Measurements from ENCODE around the gene NCAM2.

NCAM2 gene

GRCh38 chr21:21397464-21397863, 399.3 kb downstream of the NCAM2 start:
- TF ChIP-seq, protein P1, sequence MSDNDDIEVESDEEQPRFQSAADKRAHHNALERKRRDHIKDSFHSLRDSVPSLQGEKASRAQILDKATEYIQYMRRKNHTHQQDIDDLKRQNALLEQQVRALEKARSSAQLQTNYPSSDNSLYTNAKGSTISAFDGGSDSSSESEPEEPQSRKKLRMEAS (IDR thresholded peaks at IDR 0.05), result no peak
- no peak for TF ChIP-seq EP300 (IDR thresholded peaks at IDR 0.05; ENCODE audit: borderline replicate concordance)
- TF ChIP-seq NFIC (IDR thresholded peaks at IDR 0.05), result no peak
- TF ChIP-seq TCF12 (IDR thresholded peaks at IDR 0.05; ENCODE audit: low read depth), result no peak
- TF ChIP-seq TAF1 (IDR thresholded peaks at IDR 0.05; ENCODE audit: low read depth), result no peak
- no peak for TF ChIP-seq FOXM1 (IDR thresholded peaks at IDR 0.05; ENCODE audit: borderline replicate concordance, low read depth)
- TF ChIP-seq USF1 (IDR thresholded peaks at IDR 0.05), result no peak
- no peak for TF ChIP-seq EGR1 (IDR thresholded peaks at IDR 0.05)
- no peak for TF ChIP-seq TEAD4 (IDR thresholded peaks at IDR 0.05)
- no peak for TF ChIP-seq YY1 (IDR thresholded peaks at IDR 0.05; ENCODE audit: low read depth)
- no peak for TF ChIP-seq CREB1 (IDR thresholded peaks at IDR 0.05; ENCODE audit: low read depth)
- TF ChIP-seq ZBTB7A (IDR thresholded peaks at IDR 0.05; ENCODE audit: low read depth), result no peak

DNA sequence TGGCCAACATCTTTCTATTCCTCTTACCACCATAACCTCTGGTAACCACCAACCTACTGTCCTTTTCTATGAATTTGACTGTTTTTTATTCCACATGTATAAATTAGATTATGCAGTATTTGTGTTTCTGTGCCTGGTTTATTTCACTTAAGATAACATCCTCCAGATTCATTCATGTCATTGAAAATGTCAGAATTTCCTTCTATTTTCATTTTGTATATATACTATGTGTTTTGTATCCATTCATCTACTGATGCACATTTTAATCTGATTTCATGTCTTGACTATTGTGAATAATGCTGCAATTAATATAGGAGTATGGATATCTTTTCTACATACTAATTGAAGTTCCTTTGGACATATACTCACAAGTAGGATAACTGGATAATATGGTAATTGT, 403.2 kb downstream of the NCAM2 start:
- TF ChIP-seq NFIC (IDR thresholded peaks at IDR 0.05), result no peak
- TF ChIP-seq EGR1 (IDR thresholded peaks at IDR 0.05), result no peak
- TF ChIP-seq TAF1 (IDR thresholded peaks at IDR 0.05; ENCODE audit: low read depth), result no peak
- TF ChIP-seq YY1 (IDR thresholded peaks at IDR 0.05; ENCODE audit: low read depth), result no peak
- TF ChIP-seq ZBTB7A (IDR thresholded peaks at IDR 0.05; ENCODE audit: low read depth), result no peak

DNA sequence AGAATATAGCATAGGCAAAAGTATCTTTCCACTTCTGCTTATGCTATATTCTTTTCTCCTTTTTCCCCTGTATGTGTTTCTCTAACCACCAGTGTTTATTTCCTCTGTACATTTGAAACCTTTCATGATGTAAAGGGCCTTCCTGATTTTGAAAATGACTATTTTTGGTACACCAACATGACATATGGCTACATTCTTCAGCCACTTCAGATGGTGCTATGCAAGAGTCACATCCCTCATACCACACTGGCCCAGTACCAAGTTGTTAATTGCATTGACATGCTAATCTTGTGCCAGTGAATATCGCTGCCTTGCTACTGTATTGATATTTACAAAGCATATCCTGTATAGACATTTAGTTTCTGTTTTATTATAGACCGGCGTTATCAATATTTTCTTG, 408.7 kb downstream of the NCAM2 start:
- no peak for TF ChIP-seq TAF1 (IDR thresholded peaks at IDR 0.05; ENCODE audit: low read depth)
- no peak for TF ChIP-seq TEAD4 (IDR thresholded peaks at IDR 0.05)
- TF ChIP-seq FOXM1 (IDR thresholded peaks at IDR 0.05; ENCODE audit: borderline replicate concordance, low read depth), result no peak
- TF ChIP-seq EP300 (IDR thresholded peaks at IDR 0.05; ENCODE audit: borderline replicate concordance), result no peak
- TF ChIP-seq TCF12 (IDR thresholded peaks at IDR 0.05; ENCODE audit: low read depth), result no peak
- no peak for TF ChIP-seq YY1 (IDR thresholded peaks at IDR 0.05; ENCODE audit: low read depth)
- no peak for TF ChIP-seq NFIC (IDR thresholded peaks at IDR 0.05)
- no peak for TF ChIP-seq RAD21 (IDR thresholded peaks at IDR 0.05; ENCODE audit: low read depth)
- no peak for TF ChIP-seq CREB1 (IDR thresholded peaks at IDR 0.05; ENCODE audit: low read depth)
- TF ChIP-seq, protein P2, sequence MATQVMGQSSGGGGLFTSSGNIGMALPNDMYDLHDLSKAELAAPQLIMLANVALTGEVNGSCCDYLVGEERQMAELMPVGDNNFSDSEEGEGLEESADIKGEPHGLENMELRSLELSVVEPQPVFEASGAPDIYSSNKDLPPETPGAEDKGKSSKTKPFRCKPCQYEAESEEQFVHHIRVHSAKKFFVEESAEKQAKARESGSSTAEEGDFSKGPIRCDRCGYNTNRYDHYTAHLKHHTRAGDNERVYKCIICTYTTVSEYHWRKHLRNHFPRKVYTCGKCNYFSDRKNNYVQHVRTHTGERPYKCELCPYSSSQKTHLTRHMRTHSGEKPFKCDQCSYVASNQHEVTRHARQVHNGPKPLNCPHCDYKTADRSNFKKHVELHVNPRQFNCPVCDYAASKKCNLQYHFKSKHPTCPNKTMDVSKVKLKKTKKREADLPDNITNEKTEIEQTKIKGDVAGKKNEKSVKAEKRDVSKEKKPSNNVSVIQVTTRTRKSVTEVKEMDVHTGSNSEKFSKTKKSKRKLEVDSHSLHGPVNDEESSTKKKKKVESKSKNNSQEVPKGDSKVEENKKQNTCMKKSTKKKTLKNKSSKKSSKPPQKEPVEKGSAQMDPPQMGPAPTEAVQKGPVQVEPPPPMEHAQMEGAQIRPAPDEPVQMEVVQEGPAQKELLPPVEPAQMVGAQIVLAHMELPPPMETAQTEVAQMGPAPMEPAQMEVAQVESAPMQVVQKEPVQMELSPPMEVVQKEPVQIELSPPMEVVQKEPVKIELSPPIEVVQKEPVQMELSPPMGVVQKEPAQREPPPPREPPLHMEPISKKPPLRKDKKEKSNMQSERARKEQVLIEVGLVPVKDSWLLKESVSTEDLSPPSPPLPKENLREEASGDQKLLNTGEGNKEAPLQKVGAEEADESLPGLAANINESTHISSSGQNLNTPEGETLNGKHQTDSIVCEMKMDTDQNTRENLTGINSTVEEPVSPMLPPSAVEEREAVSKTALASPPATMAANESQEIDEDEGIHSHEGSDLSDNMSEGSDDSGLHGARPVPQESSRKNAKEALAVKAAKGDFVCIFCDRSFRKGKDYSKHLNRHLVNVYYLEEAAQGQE (IDR thresholded peaks at IDR 0.05; ENCODE audit: low read depth), result no peak
- TF ChIP-seq CEBPB (IDR thresholded peaks at IDR 0.05), result no peak
- TF ChIP-seq EGR1 (IDR thresholded peaks at IDR 0.05), result no peak
- no peak for TF ChIP-seq USF1 (IDR thresholded peaks at IDR 0.05)

- no peak for TF ChIP-seq FOXM1 (IDR thresholded peaks at IDR 0.05; ENCODE audit: borderline replicate concordance, low read depth)
Observed at GRCh38 chr21:21412096-21412495, 413.9 kb downstream of the NCAM2 start.

DNA sequence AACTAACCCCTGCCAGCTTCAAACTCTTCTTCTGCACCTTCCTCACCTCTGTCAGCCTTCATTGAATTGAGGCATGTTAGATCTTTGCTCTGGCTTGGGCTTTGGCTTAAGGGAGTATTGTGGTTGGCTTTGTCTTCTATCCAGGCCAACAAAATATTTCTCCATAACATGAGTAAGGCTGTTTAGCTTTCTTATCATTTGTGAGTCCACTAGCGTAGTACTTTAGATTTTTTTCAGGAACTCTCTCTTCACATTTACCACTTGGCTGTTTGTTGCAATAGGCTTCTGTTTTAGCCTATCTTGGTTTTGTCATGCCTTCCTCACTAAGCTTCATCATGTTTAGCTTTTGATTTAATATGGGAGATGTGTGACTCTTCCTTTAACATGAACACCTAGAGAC, 417.5 kb downstream of the NCAM2 start:
- no peak for TF ChIP-seq TEAD4 (IDR thresholded peaks at IDR 0.05)
- no peak for TF ChIP-seq USF1 (IDR thresholded peaks at IDR 0.05)
- no peak for TF ChIP-seq ZBTB7A (IDR thresholded peaks at IDR 0.05; ENCODE audit: low read depth)
- no peak for TF ChIP-seq TAF1 (IDR thresholded peaks at IDR 0.05; ENCODE audit: low read depth)
- TF ChIP-seq CREB1 (IDR thresholded peaks at IDR 0.05; ENCODE audit: low read depth), result no peak
- no peak for TF ChIP-seq EP300 (IDR thresholded peaks at IDR 0.05; ENCODE audit: borderline replicate concordance)
- no peak for TF ChIP-seq NFIC (IDR thresholded peaks at IDR 0.05)
- TF ChIP-seq RAD21 (IDR thresholded peaks at IDR 0.05; ENCODE audit: low read depth), result no peak
- no peak for TF ChIP-seq FOXM1 (IDR thresholded peaks at IDR 0.05; ENCODE audit: borderline replicate concordance, low read depth)
- no peak for TF ChIP-seq CEBPB (IDR thresholded peaks at IDR 0.05)
- TF ChIP-seq, protein P2 (IDR thresholded peaks at IDR 0.05; ENCODE audit: low read depth), result no peak
- no peak for TF ChIP-seq EGR1 (IDR thresholded peaks at IDR 0.05)
- TF ChIP-seq YY1 (IDR thresholded peaks at IDR 0.05; ENCODE audit: low read depth), result no peak
- TF ChIP-seq TCF12 (IDR thresholded peaks at IDR 0.05; ENCODE audit: low read depth), result no peak
- TF ChIP-seq, protein P1 (IDR thresholded peaks at IDR 0.05), result no peak

DNA sequence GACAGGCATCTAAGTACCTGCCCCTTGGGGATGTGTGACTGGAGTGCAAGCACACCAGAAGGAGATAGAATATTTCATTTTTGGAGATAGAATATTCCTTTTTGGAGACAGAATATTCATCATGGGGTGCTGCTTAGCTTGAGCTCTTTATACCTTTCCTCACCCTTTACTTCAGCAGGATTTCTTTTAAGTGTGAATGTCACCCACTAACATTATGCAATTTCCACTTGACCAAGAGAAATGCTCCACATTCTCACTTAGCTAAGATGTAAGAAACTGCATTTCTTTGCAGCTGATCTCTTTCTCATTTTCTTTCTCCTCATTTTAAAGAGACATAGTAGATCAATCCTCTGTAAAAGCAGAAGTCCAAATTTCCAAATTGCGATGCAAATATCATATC, 436.7 kb downstream of the NCAM2 start:
- TF ChIP-seq, protein P2 (IDR thresholded peaks at IDR 0.05; ENCODE audit: low read depth), result no peak
- no peak for TF ChIP-seq TCF12 (IDR thresholded peaks at IDR 0.05; ENCODE audit: low read depth)
- no peak for TF ChIP-seq TEAD4 (IDR thresholded peaks at IDR 0.05)
- no peak for TF ChIP-seq ZBTB7A (IDR thresholded peaks at IDR 0.05; ENCODE audit: low read depth)
- no peak for TF ChIP-seq YY1 (IDR thresholded peaks at IDR 0.05; ENCODE audit: low read depth)
- TF ChIP-seq FOXM1 (IDR thresholded peaks at IDR 0.05; ENCODE audit: borderline replicate concordance, low read depth), result no peak
- TF ChIP-seq, protein P1 (IDR thresholded peaks at IDR 0.05), result no peak
- no peak for TF ChIP-seq USF1 (IDR thresholded peaks at IDR 0.05)
- TF ChIP-seq NFIC (IDR thresholded peaks at IDR 0.05), result no peak
- no peak for TF ChIP-seq EP300 (IDR thresholded peaks at IDR 0.05; ENCODE audit: borderline replicate concordance)
- TF ChIP-seq EGR1 (IDR thresholded peaks at IDR 0.05), result no peak
- no peak for TF ChIP-seq CEBPB (IDR thresholded peaks at IDR 0.05)
- no peak for TF ChIP-seq CREB1 (IDR thresholded peaks at IDR 0.05; ENCODE audit: low read depth)
- no peak for TF ChIP-seq TAF1 (IDR thresholded peaks at IDR 0.05; ENCODE audit: low read depth)
- no peak for TF ChIP-seq RAD21 (IDR thresholded peaks at IDR 0.05; ENCODE audit: low read depth)
